NCI-H1436 (cell line): ENCODE measurements around the gene PRTFDC1.
"Not testable (repeated sequence)": the region's sequence is repeated elsewhere in the genome, so short reads cannot be mapped to it uniquely, and the experiment has no call there.

Source experiments
- DNase-seq: peaks from one replicate; lab custom pipeline; 2025; lab: John Stamatoyannopoulos, UW

PRTFDC1 gene

GRCh38 chr10:24965051-24965450 lies 12.6 kb upstream of the PRTFDC1 start:
- no peak for DNase-seq

GRCh38 chr10:24963521-24964041 lies 11.2 kb upstream of the PRTFDC1 start:
- DNase-seq: no peak

DNA sequence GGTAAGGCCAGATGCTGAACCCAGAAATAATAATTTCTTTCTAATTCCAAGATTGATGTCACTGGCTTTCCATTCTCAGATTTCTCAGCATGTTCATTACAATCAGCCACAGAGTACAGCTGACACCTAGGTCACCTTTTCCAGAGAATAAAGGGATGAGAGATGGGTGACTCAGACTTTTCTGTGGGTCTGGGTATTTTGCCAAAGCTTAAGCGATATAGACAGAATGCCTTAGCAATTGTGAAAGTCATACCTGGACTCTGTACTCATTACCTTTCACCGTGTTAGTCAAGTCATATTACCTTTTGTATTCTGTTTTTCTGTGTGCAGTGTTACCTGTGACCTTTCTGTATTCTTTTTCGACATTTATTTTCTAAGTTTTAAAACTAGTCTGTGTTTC lies 10.6 kb upstream of the PRTFDC1 start:
- no peak for DNase-seq

- no peak for DNase-seq
These were observed 9.2 kb upstream of the PRTFDC1 start for GRCh38 chr10:24961582-24961981.

GRCh38 chr10:24959382-24959730 lies 7.0 kb upstream of the PRTFDC1 start:
- no peak for DNase-seq

- no peak for DNase-seq
These were observed 6.4 kb upstream of the PRTFDC1 start for GRCh38 chr10:24958721-24959381.

GRCh38 chr10:24958091-24958720 lies 5.8 kb upstream of the PRTFDC1 start:
- no peak for DNase-seq

DNA sequence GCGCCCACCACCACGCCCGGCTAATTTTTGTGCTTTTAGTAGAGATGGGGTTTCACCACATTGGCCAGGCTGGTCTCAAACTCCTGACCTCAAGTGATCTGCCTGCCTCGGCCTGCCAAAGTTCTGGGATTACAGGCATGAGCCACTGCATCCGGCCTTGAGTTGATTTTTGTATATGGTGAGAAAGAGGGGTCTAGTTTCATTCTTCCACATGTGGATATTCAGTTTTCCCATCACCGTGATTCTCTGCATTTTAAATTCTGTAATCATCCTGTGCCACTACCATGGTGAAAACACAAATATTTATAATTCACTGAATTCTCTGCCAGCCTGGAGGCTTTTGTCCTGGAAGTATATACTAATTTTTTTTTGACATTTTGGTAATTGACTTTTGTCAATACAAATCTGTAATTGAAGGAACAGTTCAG lies 5.2 kb upstream of the PRTFDC1 start:
- DNase-seq: not testable (repeated sequence)

DNA sequence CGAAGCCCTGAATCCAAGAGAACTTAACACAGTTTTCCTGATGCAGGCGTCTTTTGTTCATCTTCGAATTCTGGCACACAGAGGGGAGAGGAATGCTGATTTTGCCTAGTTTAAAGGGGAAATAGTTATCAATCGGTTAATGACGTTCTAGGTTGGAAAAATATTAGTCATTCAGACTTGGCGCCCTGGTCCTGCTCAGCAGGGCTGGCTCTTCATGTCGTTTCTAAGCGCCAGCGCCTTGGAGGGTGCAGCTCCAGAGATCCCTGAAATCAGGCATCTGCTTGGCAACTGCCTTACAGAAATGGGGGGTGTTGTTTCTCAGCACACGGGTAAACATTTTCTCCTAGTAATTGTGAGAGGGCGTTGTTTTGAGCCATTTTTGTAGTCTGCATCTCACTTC lies 1.3 kb upstream of the PRTFDC1 start:
- no peak for DNase-seq

GRCh38 chr10:24952707-24953645 lies 570 bp upstream of the PRTFDC1 start:
- DNase-seq: peak; percentile 77

GRCh38 chr10:24951201-24952142 lies 934 bp downstream of the PRTFDC1 start:
- DNase-seq: peak; percentile 42

- no peak for DNase-seq
These were observed 2.0 kb downstream of the PRTFDC1 start for GRCh38 chr10:24950439-24950838.

- DNase-seq: no peak
These were observed 2.8 kb downstream of the PRTFDC1 start for GRCh38 chr10:24949616-24950015.

- no peak for DNase-seq
These were observed 4.9 kb downstream of the PRTFDC1 start for GRCh38 chr10:24947304-24948097.

DNA sequence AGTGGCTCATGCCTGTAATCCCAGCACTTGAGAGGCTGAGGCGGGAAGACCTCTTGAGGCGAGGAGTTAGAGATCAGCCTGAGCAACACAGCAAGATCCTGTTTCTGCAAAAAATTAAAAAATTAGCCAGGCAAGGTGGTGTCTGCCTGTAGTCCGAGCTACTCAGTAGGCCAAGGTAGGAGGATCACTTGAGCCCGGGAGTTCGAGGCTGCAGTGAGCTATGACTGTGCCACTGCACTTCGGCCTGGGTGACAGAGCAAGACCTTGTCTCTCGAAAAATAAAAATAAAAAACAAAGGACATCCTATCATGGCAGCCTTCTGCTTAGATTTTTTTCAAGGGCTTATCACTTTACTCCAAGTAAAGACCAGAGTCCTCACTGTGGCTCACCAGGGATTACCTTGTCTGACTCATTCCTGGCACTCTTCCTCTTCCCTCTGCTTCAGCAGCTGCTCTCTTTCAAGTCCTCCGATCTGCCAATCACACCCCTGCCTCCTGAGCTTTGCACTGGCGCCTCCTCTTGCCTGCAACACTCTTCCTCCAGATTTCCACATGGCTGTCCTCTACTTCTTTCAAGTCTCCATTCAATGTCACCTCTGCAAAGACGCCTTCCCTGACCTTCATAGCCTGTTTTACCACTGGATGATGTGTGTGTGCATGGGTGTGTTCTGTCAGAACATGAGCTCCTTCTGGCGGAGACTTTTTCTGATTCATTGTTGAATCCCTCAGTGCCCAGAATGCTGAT lies 7.7 kb downstream of the PRTFDC1 start:
- DNase-seq: peak; percentile 13

DNA sequence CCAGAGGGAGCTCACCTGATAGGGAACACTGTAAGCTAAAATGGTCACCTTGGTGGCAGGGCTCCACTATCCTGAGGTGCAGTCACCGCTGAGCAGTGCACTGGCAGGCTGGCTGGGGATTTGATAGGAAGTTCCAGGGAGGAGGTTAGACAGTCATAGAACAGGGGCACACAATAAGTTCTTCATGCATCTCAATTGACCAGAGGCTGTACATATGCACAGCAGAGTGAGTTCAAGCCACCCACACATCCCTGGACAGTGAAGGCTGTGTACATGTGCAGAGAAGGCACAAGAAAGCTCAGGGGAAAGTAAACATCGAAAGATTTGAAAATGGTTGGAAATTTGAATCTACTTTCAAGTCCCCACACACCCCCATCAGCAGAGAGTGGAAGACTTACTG lies 13.9 kb downstream of the PRTFDC1 start:
- no peak for DNase-seq

DNA sequence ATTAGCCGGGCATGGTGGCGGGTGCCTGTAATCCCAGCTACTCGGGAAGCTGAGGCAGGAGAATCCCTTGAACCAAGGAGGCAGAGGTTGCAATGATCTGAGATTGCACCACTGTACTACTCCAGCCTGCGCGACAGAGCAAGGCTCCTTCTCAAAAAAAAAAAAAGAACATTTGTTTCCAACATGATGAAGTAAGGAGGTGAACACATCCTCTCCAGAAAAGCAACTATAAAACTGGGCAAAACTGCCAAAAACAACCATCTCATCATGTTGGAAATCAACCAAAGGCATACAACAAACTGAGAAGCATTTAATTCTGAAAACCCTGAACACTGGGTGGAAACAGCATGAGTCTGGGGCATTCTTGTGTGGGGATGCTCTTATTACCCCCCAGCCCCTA lies 14.3 kb downstream of the PRTFDC1 start:
- DNase-seq: no peak

GRCh38 chr10:24935504-24936292 lies 16.7 kb downstream of the PRTFDC1 start:
- no peak for DNase-seq

DNA sequence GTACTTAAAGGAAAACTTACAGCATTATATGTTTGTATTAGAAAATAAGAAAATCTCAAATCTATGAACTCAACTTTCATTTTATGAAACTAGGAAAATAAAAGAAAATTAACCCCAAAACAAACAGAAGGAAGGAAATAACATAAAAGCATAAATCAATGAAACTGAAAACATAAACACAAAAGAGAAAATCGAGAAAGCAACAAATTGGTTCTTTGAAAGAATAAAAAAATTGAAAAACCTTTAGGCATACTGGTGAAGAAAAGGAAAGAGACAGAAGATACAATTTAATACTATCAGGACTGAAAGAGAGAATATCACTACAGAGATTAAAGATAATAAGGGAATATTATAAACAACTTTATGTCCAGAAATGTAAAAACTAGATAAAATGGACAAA lies 21.2 kb downstream of the PRTFDC1 start:
- no peak for DNase-seq
